OCI-LY7 (cell line): ENCODE data around the gene PITX3.

ENCODE experiments used
- CTCF ChIP-seq: fragments of 200-600 bp; sonication (generic); conservative IDR thresholded peaks from 2 replicates; pipeline ENCODE4 v1.5.1; 2014; ENCODE audit warnings: mild to moderate bottlenecking, antibody characterized with exemption, low read length, moderate library complexity, mixed read lengths
- EZH2phosphoT487 ChIP-seq: fragments of 200-600 bp; sonication (generic); IDR thresholded peaks from 2 replicates; pipeline ENCODE4 v1.6.1; 2018; ENCODE audit warnings: low read depth, borderline replicate concordance, mild to moderate bottlenecking, mixed run types, antibody characterized with exemption, low read length, moderate library complexity, mixed read lengths

GRCh38 chr10:102208311-102209035 is 32.8 kb downstream of the PITX3 start:
- no peak for TF ChIP-seq CTCF
- no peak for TF ChIP-seq EZH2phosphoT487
